OCI-LY7 (cell line): ENCODE data around the gene OR2M3.

Source experiments
- EZH2phosphoT487 ChIP-seq: fragments of 200-600 bp; sonication (generic); IDR thresholded peaks from 2 replicates; pipeline ENCODE4 v1.6.1; 2018; ENCODE audit warnings: low read depth, borderline replicate concordance, mild to moderate bottlenecking, mixed run types, antibody characterized with exemption, low read length, moderate library complexity, mixed read lengths
- TF ChIP-seq, protein P1 (sequence below): fragments of 200-600 bp; sonication (generic); conservative IDR thresholded peaks from 2 replicates; pipeline ENCODE4 v1.5.1; 2014; ENCODE audit warnings: mild to moderate bottlenecking, antibody characterized with exemption, low read length, moderate library complexity, mixed read lengths

DNA sequence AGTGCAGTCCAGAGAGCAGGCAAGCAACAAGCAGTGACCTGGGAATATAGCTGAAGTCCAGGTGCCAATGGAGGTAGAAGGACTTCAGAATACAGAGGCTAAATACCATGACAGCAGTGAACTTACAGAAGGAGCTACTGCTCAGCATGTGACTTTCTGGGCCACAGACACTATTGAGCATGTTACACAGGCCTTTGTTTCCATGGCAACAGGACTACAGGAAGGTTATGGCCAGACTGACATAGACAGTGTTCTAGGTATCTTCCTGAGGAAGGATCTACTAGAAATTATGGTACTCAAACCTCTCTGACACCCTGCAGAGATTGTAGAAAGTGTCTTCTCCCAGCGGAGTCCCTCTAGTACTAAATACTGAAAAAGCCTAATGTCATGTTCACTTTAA lies 41.1 kb upstream of the OR2M3 start:
- TF ChIP-seq, protein P1, sequence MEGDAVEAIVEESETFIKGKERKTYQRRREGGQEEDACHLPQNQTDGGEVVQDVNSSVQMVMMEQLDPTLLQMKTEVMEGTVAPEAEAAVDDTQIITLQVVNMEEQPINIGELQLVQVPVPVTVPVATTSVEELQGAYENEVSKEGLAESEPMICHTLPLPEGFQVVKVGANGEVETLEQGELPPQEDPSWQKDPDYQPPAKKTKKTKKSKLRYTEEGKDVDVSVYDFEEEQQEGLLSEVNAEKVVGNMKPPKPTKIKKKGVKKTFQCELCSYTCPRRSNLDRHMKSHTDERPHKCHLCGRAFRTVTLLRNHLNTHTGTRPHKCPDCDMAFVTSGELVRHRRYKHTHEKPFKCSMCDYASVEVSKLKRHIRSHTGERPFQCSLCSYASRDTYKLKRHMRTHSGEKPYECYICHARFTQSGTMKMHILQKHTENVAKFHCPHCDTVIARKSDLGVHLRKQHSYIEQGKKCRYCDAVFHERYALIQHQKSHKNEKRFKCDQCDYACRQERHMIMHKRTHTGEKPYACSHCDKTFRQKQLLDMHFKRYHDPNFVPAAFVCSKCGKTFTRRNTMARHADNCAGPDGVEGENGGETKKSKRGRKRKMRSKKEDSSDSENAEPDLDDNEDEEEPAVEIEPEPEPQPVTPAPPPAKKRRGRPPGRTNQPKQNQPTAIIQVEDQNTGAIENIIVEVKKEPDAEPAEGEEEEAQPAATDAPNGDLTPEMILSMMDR = no peak
- TF ChIP-seq EZH2phosphoT487 = no peak
